HG02852 (cell line): Measurements from ENCODE around the gene ALDH1B1.

Experiments used
- ATAC-seq: cut with Tn5 transposase; IDR thresholded peaks from one replicate; pipeline ENCODE4 v1.9.1; 2021; ENCODE audit warnings: mild to moderate bottlenecking, moderate library complexity; ENCODE audit not compliant: unreplicated experiment

ALDH1B1 gene

GRCh38 chr9:38437193-38437823 lies 44.8 kb downstream of the ALDH1B1 start:
- no peak for ATAC-seq

GRCh38 chr9:38439291-38439915 lies 46.9 kb downstream of the ALDH1B1 start:
- no peak for ATAC-seq

GRCh38 chr9:38439916-38440301 lies 47.4 kb downstream of the ALDH1B1 start:
- ATAC-seq: no peak

GRCh38 chr9:38440516-38440915 lies 48.0 kb downstream of the ALDH1B1 start:
- no peak for ATAC-seq

GRCh38 chr9:38441347-38442085 lies 49.0 kb downstream of the ALDH1B1 start:
- ATAC-seq: no peak

- no peak for ATAC-seq
Observed at GRCh38 chr9:38442473-38443096, 50.1 kb downstream of the ALDH1B1 start.

- no peak for ATAC-seq
Observed at GRCh38 chr9:38443181-38443580, 50.7 kb downstream of the ALDH1B1 start.

- no peak for ATAC-seq
Observed at GRCh38 chr9:38443597-38443996, 51.1 kb downstream of the ALDH1B1 start.

GRCh38 chr9:38445154-38446043 lies 52.9 kb downstream of the ALDH1B1 start:
- ATAC-seq: no peak

- no peak for ATAC-seq
Observed at GRCh38 chr9:38447703-38448102, 55.2 kb downstream of the ALDH1B1 start.
